HG02943 (cell line): ENCODE results near the gene PRG3.

Source experiments
- ATAC-seq: cut with Tn5 transposase; IDR thresholded peaks from one replicate; pipeline ENCODE4 v1.9.1; 2021; ENCODE audit warnings: mild to moderate bottlenecking, low read depth, moderate library complexity; ENCODE audit not compliant: unreplicated experiment

The PRG3 gene

GRCh38 chr11:57391539-57391938, 10.6 kb upstream of the PRG3 start:
- no peak for ATAC-seq

GRCh38 chr11:57391111-57391510, 10.2 kb upstream of the PRG3 start:
- no peak for ATAC-seq

GRCh38 chr11:57390535-57390934, 9.6 kb upstream of the PRG3 start, which contains the start of gene PRG2:
TSS of gene PRG2 (minus strand) at chr11:57390650. CDS start at chr11:57389944, 706 bp downstream.
- ATAC-seq: no peak

DNA sequence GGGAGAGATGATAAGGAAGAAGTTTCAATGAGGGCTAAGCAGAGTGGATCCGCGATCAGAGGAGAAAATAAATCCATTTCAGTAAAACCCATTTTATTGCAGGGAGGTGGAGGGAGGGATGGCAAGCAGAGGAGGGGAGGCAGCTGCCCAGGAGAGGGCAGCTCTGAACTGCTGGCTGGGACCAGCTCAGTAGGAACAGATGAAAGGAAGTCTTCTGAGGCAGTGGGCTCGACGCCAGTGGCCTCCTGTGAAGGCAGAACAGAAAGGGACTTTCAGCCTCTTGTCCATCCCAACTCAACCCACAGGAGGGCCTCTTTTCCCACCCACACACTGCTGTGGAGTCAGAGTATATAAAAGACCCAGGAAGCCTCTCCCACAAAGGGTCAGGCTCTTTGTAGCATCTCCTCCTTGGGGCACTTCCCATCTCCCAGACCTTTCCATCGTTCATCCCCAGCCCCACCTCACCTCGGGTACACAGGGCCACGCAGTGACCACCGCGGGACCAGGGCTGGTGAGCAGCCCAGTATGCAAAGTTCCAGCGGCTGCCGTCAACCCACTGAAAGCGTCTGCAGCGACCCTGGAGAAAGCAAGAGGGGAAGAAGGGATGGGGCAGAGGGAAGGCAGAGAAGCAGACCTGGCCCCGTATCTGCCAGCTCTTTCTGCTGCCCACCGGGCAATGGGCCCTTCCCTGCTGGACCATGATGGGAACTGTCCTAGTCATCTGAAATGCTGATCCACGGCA, 6.5 kb upstream of the PRG3 start:
- no peak for ATAC-seq

DNA sequence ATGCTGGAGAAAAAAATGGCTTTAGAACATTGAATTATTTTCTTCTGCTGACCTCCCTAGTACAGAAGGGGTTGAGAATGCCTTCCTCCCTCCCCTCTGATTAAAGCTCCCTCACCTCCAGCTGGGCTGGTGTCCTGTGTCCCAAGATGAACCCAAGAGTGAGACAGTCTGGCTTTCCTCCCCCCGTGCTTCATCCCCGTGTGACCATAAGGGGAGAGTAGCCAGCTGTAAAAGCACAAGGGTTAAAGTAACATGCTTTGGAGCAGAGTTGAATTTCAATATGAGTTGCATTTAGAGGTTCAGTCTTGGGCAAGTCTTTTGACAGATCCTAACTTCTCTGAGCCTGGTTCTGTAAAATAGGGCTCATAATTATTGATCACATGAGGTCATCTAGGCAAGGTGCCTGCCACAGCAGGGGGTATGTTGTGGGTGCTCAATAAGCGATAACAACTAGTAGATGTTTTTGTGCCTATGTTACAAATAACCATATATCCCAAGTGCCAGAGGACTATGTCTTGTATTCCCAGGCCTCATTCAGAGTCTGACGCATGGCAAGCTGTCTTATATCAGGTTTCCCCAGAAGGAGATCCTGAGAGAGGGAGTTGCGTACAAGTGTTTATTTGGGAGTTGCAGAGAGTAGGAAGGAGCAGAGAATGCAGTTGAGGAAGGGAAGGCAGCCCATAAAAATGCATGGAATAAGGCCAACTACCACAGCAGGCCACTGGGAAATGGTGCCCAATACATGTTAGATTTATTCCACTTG, 5.4 kb upstream of the PRG3 start:
- no peak for ATAC-seq

DNA sequence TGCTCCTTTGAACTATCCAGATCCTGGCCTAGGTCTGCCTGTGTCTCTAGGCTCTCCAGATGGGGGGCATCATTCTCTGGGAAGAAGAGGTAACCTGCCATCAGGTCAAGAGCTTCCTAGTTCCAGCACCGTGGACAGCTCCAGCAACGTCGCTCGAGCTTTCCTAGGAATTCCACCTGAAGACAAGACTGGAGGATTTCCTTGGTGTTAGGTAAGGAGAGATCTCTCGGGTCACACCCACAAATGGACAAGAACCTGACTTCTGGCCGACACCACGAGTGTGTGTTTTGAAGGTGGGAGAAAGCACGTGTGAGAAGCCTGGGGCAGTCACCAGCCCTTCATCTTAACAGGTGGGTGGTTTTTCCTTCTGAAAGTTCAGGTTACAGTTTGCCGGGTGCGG, 1.2 kb downstream of the PRG3 start:
- no peak for ATAC-seq

- no peak for ATAC-seq
Measured at GRCh38 chr11:57378186-57378585, 2.8 kb downstream of the PRG3 start.

- ATAC-seq: no peak
Measured at GRCh38 chr11:57377107-57377506, 3.8 kb downstream of the PRG3 start.

DNA sequence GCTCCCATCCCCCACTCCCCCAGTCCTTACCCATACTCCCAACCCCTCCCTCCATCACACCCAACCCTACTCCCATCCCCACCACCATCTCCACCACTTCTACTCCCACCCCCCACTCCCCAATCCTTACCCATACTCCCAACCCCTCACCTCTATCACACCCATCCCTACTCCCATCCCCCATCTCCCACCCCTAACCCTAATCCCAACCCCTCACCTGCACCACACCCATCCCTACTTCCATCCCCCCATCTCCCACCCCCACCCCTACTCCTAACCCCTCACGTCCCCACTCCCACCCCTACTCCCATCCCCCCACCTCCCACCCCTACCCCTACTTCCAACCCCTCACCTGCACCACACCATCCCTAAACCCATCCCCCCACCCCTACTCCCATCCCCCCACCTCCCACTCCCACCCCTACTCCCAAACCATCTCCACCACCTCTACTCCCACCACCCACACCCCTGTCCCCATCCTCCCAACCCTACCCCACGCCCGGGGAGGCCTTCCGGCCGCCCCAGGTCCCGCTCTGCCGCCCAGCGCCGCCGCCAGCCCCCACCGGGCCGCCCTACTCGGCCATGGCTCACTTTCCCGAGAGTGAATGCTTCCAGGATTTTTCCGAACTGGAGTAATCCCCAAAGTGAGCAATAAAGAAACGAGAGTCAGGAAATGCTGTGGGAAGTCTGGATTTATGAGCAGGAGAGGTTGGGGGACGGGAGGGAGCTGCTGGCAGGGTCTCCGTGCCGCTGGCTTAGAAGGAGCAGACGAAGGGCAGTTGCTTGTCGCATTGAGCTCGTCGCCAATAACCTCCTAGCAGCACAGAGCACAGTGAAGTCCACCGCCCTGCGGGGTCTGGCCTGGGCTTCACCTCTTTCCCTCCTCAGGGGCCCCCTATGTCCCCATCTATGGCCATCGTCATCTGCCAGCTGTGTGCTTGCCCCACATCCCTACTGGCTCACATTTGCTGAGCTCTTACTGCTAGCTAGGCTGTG, 4.6 kb downstream of the PRG3 start:
- no peak for ATAC-seq

GRCh38 chr11:57375490-57375889, 5.5 kb downstream of the PRG3 start:
- ATAC-seq: no peak

GRCh38 chr11:57374966-57375365, 6.0 kb downstream of the PRG3 start:
- no peak for ATAC-seq

DNA sequence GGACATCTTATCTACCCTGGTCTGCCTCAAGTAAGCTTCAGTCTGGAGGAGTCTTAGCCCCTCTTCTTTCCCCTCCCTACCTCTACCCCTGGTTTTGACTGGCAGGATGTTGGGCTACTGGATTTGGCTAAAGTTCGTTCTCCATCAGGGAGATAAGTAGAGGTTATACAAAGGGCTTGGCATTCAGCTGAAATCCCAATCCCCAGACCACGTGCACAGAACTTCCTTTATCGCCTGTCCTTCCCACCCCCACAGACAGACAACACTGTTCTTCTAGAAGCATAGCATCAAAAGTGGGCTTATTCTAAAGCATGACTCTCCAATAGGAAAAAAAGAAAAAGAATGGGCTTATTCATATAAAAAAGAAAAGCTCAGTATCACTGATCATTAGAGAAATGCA, 7.8 kb downstream of the PRG3 start:
- no peak for ATAC-seq

GRCh38 chr11:57370941-57371340, 10.0 kb downstream of the PRG3 start:
- no peak for ATAC-seq

- no peak for ATAC-seq
Measured at GRCh38 chr11:57370251-57370650, 10.7 kb downstream of the PRG3 start.

DNA sequence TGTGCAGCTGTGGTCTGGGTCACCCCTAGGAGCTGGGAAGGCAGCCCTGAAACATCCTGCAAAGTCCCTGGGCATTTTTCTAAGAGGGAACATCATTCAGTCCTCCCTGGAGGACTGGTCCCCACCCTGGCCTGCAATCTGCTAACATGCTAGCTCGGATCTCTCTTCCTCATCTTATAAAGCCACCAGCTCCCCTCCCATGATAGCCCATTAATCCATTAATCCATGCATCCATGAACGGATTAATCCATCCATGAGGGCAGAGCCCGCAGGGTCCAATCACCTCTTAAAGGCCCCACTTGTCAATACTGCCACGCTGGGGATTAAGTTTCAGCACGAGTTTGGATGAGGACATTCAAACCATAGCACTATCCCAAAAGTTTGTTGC, 12.1 kb downstream of the PRG3 start:
- ATAC-seq: no peak

DNA sequence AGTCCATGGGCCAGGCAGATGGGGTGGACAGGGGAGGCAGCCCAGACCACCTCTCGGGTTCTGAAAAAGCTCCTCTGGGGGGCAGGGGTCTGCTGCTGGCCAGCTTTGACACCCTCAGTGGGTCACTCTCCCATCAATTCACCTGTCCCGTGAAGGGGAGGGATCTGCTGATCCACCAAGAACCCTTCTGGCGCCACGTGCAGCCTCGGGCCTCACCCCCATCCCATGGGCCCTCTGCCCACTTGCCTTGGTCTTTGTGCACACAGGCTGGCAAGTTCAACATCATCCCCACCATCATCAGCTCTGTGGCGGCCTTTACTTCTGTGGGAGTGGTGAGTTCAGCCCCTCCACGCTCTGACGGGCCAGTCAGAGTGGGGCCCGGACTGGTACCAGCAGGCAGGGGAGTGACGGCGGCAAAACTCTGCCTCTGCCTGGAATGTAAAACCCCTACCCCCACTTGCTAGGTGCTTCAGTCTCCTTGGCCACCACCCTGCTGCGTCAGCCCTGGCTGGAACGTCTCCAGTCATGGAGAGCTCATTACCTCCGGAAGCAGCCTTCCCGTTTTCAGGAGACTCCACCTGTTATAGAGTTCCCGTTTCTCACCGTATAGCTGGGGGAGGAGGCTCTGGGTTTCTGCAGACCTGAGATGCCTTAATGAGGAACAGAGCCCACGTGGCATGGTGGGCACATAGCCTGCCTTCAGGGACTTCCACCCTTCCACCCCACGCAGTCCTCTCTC, 12.7 kb downstream of the PRG3 start:
- no peak for ATAC-seq

GRCh38 chr11:57364851-57365660, 15.9 kb downstream of the PRG3 start:
- ATAC-seq: no peak

GRCh38 chr11:57363131-57364080, 17.5 kb downstream of the PRG3 start:
- ATAC-seq: no peak
